GM19193 (cell line): Measurements from ENCODE around the gene CD53.

Source experiments
- POLR2A ChIP-seq: IDR thresholded peaks from 4 replicates; pipeline ENCODE4 v1.6.1; 2011; ENCODE audit not compliant: insufficient read depth, insufficient read length; ENCODE audit errors: extremely low read depth

The CD53 gene

DNA sequence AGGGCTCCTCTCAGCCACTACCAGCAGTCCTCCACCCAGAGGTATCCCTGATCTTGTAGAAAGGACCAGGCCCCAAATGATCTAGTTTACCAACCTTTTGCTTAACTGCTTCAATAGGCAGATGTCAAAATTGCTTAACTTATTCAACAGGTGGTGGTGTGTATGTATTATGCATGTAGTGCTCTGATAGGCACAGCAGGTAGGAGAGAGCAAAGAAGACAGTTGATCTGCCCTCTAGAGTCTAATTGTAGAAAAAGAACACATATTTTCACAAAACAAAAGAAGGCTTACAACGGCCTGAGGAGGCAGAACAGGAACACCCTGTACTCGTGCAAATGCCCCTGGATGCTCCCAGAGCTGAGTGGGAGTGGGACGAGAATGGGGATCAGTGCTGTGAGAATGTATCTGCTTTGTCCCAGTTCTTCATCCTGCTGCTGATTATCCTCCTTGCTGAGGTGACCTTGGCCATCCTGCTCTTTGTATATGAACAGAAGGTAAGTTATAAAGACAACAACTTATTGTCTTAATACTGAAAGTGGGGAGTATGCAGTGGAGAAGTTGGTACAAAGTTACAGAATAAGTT is 21.1 kb downstream of the CD53 start:
- no peak for TF ChIP-seq POLR2A

DNA sequence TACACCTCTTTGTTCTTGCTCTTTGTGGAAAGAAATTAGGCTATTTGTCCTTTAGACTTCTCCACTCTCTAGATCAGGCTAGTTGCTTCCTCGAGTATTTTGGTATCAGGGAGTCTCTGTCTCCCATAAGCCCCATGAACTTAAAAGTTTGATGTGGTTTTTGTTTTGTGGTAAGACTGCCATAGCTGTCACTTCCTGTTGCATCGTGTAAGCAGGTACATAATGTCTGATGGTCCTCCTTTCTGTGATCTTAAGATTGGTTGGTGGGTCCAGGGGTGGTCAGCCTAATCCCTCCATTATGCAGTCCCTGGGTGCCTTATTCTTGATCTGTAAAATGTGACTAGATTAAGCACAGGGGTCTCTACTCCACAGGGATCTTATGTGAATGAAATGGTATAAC is 23.1 kb downstream of the CD53 start:
- no peak for TF ChIP-seq POLR2A

DNA sequence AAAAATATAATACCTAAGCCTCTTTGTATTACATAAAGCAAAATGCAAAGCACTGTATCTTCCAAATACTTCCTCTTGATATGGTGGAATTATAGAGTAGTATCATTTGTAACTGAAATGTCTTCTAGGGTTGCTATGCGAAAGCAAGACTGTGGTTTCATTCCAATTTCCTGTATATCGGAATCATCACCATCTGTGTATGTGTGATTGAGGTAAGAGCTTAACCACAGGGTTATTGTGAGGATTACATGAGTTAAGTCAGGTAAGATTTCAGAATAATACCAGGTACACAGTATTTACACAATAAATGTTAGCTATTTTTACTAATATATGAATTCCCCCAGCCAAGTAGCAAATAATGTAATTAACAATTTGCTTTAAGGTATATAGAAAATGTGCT is 24.7 kb downstream of the CD53 start:
- no peak for TF ChIP-seq POLR2A

DNA sequence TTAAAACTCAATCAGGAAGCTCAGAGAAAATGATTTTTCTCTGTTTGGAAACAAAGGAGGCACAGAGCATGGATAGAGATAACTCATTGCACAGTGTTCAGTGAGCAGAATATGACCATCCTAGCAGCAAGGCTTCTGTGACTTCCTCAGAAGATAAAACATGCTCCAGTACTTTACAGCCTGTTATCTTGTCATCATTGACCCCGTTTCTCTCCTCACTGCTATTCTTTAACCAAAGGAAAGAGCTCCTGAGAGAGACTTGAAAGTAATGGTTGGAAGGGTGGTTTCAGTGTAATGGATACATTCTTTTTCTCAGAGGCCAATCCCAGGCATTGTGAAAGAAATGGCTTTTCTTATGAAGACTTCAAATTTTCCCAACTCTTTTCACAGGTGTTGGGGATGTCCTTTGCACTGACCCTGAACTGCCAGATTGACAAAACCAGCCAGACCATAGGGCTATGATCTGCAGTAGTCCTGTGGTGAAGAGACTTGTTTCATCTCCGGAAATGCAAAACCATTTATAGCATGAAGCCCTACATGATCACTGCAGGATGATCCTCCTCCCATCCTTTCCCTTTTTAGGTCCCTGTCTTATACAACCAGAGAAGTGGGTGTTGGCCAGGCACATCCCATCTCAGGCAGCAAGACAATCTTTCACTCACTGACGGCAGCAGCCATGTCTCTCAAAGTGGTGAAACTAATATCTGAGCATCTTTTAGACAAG is 25.9 kb downstream of the CD53 start:
- no peak for TF ChIP-seq POLR2A

DNA sequence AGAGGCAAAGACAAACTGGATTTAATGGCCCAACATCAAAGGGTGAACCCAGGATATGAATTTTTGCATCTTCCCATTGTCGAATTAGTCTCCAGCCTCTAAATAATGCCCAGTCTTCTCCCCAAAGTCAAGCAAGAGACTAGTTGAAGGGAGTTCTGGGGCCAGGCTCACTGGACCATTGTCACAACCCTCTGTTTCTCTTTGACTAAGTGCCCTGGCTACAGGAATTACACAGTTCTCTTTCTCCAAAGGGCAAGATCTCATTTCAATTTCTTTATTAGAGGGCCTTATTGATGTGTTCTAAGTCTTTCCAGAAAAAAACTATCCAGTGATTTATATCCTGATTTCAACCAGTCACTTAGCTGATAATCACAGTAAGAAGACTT is 26.5 kb downstream of the CD53 start:
- no peak for TF ChIP-seq POLR2A

DNA sequence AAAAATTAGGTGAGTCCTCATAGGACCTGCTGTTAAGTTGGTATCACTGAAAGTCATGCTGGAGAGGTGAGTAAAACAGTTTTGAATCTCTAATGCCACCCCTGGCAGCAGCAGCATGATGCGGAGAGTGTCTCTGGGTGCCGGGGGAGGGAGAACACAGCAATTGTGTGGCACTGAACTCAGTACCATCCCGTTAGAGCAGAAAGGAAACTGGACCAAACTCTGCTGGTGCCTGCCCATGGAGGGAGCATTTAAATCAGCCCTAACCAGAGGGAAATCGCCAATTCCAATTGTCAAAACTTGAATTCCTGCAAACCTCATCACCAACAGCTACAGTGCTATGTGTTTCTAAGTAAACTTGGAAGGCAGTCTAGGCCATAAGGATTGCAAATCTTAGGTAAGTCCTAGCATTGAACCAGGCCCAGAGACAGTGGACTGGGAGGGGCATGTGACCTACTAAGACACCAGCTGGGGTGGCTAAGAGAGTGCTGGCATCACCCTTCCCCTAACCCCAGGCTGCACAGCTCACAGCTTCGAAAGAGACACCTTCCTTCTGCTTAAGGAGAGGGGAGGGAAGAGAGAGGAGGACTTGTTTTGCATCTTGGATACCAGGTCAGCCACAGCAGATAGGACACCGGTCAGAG is 30.0 kb downstream of the CD53 start:
- TF ChIP-seq POLR2A = peak; percentile 45

DNA sequence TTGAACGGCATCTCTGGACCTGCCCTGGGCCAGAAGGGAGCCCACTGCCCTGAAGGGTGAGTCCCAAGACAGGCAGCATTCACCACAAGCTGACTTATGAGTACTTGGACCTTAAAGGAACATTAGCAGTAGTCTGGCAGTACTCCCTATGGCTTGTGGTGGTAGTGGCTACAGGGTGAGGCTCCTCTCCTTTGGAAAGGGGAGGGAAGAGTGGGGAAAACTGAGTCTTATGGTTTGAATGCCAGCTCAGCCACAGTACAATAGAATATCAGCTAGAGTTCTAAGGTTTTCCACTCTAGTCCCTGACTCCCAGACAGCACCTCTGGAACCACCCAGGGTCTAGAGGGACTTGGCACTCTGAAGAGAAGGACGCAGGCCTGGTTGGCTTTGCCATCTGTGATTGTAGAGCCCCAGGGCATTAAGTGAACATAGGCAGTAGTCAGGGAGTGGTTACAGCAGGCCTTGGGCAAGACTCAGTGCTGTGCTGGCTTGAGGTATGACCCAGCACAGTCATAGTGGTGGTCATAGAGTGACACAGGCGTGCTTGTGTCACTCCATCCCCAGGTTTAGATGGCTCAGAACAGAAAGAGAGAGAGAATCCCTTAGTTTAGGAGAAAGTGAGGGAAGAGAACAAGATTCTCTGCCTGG is 31.0 kb downstream of the CD53 start:
- TF ChIP-seq POLR2A = peak; percentile 50

DNA sequence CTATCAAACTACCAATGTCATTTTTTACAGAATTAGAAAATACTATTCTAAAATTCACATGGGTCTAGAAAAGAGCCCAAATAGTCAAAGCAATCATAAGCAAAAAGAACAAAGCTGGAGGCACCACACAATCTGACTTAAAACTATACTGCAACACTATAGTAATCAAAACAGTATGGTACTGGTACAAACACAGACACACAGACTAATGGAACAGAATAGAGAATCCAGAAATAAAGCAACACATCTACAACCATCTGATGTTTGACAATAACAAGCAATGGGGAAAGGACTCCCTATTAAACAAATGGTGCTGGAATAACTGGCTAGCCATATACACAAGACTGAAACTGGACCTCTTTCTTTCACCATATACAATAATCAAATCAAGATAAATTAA is 39.8 kb downstream of the CD53 start:
- TF ChIP-seq POLR2A = no peak

DNA sequence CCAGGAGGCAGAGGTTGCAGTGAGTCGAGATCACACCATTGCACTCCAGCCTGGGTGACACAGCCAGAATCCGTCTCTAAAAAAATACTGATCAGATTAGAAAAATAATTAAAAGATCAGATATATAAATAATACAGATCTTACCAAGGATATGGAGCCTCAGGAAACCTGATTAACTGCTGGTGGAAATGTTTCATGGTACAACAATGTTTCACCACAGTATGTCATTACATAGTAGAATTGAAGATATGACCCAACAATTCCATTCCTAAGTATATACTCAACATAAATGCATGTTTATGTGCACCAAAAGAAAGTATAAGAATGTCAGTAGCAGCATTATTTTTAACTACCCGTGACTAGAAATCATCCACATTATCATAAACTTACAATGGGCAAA is 41.7 kb downstream of the CD53 start:
- TF ChIP-seq POLR2A = no peak

DNA sequence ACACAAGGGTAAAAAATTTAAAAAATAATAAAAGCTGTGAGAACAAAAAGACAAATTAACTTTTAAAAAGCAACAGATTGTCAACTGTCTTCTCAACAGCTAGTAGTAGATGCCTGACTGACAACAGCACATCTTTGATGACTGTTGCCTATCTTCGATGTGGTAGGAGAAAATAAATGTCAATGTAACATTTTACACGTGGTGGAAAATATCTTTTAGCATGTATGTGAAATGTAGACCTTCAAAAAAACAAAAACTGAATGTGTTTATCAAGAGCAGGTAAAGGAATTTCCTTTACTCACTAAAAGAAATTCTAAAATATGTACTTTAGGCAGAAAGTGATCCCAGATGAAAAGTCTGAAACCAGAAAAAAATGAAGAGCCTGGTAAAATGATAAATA is 42.9 kb downstream of the CD53 start:
- no peak for TF ChIP-seq POLR2A

DNA sequence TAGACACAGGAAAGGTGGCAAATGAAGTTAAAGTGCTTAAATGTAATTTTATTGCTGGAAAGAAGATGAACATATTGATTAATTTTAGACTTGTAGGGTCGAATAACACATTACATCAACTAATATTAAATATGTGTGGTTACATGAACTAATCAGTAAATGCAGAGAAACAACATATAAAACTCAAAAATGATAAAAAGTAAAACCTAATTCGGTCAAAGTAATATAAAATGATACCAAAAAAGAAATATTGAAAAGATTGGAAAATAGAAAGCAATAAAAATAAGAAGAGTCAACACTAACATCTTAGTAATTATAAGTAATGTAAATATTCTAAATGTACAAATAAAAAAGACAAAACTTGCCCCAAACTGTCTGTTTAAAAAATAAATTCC is 43.3 kb downstream of the CD53 start:
- no peak for TF ChIP-seq POLR2A

DNA sequence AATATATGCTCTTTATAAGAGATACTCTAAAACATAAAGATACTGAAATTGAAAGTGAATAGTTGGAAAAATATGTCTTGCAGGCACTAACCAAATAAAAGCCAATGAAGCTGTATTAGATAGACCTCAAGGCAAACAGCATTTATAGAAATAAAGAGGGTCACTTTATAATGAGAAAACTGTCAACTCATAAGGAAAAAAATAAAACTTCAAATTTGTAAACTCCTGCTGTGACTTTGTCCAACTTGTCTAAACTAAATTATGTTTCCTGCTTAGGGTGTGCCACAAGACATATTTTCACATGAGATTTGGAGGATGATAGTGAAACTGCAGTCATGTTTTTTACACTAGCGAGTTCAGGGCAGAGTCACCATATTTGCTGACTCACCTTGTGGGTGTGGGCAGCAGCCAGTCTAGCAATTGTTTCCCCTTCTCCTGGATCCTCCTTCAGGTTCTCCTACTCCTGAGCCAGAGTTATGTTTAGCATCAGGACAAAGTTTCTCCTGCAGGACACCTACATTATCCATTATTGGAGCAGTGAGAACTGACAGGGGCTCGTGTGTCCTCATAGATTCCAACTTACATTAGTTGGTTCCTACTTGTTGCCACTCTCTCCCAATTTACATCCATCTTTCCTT is 43.8 kb downstream of the CD53 start:
- no peak for TF ChIP-seq POLR2A

DNA sequence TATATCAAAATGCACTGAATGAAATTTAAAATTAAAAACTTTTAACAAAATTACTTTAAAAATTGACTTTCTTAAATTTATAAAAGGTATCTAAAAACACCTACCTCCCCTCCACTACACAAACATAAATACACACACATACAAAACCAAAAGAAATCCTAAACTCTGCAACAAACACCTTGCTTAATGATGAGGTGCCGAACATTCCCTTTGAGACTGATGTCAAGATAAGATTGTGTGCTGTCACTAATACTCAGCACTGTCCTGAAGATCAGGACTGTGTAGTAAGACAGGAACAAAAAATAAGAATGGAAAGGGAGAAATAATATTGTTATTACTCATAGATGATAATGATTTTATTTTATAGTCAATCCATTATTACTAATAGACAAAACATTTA is 45.1 kb downstream of the CD53 start:
- TF ChIP-seq POLR2A = no peak

DNA sequence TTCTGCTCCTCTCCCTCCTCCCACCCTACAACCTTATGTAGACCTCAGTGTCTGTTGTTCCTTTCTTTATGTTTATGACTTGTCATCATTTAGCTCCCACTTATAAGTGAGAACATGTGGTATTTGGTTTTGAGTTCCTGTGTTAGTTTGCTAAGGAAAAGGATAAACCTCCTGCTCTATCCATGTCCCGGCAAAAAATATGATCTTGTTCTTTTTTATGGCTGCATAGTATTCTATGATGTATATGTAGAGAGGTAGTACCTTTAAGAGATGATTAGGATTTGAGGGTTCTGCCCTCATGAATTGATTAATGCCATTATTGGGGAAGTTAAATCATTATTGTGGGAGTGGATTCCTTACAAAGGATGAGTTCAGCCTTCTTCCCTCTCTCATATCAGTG is 49.0 kb downstream of the CD53 start:
- TF ChIP-seq POLR2A = no peak

DNA sequence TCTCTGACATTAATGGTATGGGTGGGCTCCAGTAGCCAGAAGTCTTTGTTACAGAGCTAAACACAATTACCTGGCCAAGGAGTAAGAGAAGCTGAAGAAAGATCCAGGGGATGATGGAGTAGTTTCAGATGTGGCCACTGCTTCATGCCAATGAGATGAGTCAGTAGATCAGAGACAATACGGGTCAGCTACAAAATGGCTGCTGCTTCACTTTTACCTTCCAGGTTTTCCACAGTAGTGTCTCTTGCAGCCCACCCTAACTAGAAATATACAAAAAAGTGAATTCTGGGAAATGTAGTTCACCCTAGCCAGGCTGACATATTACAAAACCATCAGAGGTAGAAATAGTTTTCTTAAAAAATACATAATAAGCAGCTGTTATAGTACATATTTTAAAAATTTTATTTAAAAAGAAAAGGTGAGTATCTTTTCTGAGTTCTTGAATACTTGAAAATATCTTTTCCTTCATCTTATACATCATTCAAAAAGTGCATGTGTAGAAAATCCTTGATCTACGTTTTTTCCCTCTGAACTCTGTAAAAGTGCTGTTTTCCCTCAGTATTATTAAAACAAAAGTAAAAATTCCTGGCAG is 54.6 kb downstream of the CD53 start:
- no peak for TF ChIP-seq POLR2A
